ENCODE results near the gene MAP4K5.
"Not testable (repeated sequence)": the region's sequence is repeated elsewhere in the genome, so short reads cannot be mapped to it uniquely, and the experiment has no call there.

MAP4K5 gene

DNA sequence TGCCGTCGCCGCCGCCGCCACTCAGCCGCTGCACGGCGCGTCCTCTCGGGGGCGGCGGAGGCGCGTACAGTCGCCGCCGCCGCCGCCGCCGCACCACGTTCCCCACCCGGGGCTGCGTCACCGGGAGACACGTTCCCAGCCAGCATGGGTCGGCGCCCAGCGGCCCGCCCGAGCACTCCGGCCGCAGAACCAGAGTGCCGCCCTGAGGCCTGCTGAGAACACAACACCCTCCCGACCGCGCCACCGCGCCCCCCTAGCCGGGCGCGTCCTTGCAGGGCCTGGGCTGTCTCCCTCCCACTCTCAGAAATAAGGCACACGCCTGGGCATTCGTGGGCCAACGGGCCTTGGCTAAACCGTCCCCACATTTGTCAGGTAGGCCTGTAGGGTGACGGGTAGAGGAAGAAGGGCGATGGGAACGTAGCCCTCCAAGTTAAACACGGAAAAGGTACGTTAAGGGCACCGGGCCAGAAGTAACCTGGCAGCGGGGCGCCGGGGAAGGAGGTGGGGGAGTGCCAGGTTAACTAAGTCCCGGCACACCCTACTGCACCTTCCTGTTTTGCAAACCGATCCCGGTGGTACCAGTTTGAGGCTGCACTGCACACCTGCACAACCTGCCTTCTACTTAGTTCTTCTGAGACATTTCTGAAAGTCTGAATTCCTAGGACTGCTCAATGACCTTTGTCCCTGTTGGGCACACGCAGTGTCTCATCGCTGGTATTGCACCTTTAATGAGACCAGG is at the start of gene MAP4K5:
TSS of gene MAP4K5 (minus strand) at position 68 of the 739 bp plus-strand sequence. CDS start 520 bp downstream, outside the sequence.
- peak; percentile 65 for DNase-seq (ENCODE audit: low read depth)

DNA sequence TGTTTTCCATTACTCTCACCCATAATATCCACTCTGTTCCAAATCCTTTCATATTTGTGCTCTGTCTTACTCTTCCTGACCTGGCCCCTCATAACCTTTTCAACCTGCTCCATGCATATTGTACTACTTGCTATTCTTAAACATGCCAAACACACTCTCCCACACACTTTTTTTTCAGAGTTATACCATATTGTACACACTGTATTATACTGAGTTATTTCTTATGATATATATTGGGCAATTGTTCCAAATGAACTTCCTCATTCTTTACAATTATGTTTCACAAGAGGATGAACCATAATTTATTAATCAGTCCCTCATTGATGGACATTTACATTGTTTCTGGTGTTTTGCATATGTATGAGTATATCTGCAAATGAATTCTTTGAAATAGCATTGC is 46.1 kb upstream of the MAP4K5 start:
- DNase-seq (ENCODE audit: low read depth), result no peak

GRCh38 chr14:50577982-50578381 is 45.6 kb upstream of the MAP4K5 start:
- no peak for DNase-seq (ENCODE audit: low read depth)

- no peak for DNase-seq (ENCODE audit: low read depth)
Observed at GRCh38 chr14:50575769-50576168, 43.4 kb upstream of the MAP4K5 start.

DNA sequence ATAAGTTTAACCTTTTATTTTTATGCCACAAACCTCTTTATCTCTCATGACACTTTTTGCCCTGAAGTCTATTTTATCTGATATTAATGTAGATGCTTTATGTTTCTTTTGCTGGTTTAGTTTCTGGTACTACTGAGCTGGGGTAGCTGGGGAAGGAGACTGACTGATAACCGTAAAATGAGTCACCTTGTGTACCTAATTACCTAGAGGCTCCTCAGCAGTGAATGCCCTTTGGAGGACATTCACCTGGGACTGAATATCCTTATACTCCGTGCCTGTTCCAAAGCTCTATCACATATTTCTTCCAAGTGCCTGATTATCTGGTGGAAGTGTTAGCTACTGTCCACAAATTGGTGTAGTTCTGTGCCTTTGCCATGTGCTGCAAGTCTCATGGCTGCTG is 41.5 kb upstream of the MAP4K5 start:
- no peak for DNase-seq (ENCODE audit: low read depth)

DNA sequence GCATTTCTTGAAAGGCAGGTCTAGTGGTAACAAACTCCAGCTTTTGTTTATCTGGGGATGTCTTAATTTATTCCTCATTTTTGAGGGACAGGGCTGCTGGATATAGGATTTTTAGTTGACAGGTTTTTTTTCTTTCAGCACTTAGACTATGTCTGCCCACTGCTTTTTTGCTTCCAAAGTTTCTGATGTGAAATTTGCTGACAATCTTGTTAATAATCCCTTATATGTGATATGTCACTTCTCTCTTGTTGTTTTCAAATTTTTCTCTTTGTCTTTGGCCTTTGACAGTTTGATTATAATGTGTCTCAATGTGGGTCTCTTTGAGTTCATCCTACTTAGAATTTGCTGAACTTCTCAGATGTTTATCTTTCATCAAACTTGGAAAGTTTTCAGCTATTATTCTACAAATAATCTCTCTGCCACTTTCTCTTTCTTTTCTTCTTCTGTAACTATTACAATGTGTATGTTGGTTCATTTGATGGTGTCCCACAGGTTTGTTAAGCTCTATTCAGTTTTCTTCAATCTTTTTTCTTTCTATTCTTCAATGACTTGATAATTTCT is 37.4 kb upstream of the MAP4K5 start:
- DNase-seq (ENCODE audit: low read depth), result no peak

- no peak for DNase-seq (ENCODE audit: low read depth)
Observed at GRCh38 chr14:50562841-50563240, 30.5 kb upstream of the MAP4K5 start.

DNA sequence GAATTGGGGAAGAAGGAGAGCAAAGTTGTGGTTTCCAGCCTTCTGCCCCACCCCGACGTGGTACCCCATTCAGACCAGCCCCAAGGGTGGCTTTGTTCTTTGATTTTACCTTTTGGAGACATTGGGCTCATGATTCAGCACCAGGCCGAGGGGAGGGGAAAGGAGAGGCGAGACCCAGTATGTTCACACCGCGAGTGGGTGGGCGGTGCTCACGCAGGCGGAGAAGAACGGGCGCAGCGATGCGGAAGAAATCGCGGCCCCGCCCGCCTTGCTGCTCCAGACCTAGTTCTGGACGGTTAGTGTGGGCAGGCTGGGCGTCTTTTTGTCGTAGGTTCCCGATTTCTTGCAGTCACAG is 28.5 kb upstream of the MAP4K5 start:
- no peak for DNase-seq (ENCODE audit: low read depth)

DNA sequence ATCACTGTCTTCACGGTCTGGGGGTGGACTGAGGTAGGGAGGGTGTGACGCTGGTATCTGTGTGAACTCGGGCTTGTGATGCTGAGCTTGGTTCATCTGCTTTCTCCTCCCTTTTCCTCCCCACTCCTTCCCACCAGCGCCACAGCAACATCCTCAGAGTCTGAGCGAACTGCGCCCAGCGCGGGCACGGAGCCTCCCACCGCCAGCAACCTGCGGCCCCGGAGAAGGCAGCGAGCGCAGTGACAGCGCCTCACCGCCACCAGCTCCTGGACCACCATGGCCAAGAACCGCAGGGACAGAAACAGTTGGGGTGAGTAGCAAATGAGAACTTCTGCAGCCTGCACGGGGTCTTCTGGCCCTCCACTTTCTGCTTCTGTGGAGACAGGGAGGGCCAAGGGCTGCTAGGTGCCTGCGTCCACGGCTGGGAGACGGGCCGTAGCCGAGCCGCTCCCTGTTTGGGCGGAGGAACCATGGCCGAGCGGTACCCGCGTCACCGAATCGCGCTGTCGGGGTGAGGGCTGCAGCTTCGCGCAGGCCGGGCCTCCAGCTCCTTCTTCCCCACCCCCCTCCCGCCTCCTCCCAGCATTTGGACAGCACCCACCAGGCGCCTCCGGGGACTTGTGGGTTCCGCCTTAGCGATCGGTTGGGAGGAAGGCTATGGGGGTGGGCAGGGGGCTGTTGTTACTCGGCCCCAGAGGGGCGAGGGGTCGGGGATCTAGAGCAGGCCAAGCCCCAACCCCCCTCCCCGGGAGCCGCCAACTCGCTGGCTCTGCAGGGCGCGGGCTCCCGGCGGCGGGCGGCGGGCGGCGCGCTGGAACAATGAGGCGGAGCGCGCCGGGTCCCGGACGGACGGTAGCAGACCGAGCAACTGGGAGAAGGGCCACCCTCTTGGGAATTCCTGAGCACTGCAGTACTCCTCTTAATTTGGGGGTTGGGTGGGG is 27.9 kb upstream of the MAP4K5 start, which contains the start of gene ATL1:
TSS of gene ATL1 (plus strand) at position 156 of the 941 bp plus-strand sequence. CDS start at position 277, 121 bp downstream.
- DNase-seq (ENCODE audit: low read depth), result no peak

GRCh38 chr14:50552796-50553195 is 20.4 kb upstream of the MAP4K5 start:
- DNase-seq (ENCODE audit: low read depth), result not testable (repeated sequence)

DNA sequence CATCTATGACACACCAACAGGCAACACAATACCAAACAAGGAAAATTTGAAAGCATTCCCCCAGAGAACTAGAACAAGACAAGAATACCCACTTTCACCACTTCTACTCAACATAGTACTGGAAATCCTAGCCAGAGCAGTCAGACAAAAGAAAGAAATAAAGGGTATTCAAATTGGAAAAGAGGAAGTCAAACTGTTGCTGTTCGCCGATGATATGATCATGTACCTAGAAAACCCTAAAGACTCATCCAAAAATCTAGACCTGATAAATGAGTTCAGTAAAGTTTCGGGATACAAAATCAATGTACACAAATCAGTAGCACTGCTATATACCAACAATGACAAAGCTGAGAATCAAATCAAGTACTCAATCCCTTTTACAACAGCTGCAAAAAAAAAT is 19.5 kb upstream of the MAP4K5 start:
- no peak for DNase-seq (ENCODE audit: low read depth)

- no peak for DNase-seq (ENCODE audit: low read depth)
Observed at GRCh38 chr14:50550294-50550693, 17.9 kb upstream of the MAP4K5 start.

DNA sequence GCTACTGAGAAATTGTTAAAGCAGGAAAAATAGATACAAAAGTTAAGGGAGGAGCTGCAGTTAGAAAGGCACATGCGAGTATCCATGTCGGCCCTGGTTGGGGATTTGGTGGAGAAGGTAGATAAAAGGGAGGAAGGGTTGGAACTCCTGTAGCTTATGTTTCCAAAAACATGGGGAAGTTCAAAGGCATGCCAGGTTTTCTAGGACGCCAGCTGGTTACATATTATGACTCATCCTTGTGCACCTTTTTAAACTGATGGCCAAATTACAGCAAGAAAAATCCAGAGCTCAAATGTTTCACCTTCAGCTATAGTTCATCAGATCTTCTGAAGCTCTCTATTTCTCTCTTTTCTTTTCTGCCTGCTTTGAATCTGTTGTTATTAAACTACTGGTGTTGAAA is 13.2 kb upstream of the MAP4K5 start:
- no peak for DNase-seq (ENCODE audit: low read depth)

DNA sequence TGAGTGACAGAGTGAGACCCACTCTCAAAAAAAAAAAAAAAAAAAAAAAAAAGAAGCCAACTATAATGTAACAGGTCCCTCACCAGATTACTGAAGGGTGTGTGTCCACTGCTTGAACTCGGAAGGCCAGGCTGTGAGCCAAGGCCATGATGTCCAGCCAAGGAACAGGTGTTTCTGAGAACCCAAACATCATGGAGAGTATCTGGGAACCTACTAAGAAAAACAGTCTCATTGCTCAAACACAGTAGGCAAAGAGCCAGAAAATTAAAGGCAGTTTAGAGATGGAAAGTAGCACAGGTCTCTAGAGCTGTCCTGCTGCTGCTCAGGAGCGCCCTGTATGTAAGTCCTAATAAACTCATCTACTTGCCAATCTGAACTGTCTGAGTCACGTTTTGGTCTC is 12.5 kb upstream of the MAP4K5 start:
- no peak for DNase-seq (ENCODE audit: low read depth)

DNA sequence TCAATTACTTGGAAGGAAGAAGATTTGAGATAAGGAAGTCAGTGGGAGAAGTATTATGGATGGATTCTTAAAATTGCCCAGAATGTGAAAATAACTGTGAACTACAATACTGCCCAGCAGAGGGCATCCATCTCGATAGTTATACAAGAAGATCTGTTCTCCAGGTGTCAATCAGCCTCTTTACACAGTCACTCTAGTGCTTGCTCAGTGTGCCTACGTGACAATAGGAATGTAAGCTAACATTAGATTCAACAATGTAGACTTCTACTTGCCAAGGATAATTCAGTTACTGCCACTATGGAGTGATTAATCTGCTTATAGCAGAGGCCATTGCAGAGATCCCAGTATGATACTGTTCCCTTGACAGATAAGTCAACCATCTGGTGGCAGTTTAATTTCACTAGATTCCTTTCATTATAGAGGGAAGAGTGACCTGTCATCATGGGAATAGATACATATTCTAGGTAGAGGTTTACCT is 10.6 kb upstream of the MAP4K5 start:
- DNase-seq (ENCODE audit: low read depth), result no peak

DNA sequence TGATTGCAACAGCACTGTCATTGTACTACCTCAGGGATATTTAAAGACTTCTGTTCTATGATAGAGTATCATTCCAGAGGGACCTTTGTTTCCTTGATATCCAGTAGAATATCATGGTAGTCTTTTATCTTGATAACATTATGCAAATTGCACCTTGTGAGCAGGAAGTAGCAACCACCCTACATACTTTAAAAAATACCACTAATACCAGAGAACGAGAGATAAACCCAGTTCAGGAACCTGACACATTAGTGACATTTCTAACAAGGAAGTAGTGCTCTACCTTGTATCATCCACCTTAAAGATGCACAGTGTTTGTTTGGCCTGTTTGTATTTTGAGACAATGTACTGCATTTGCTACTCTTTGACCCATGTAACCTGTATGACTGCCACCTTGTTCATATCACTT is 8.8 kb upstream of the MAP4K5 start:
- no peak for DNase-seq (ENCODE audit: low read depth)

- DNase-seq (ENCODE audit: low read depth), result no peak
Observed at GRCh38 chr14:50539051-50539450, 6.7 kb upstream of the MAP4K5 start.

DNA sequence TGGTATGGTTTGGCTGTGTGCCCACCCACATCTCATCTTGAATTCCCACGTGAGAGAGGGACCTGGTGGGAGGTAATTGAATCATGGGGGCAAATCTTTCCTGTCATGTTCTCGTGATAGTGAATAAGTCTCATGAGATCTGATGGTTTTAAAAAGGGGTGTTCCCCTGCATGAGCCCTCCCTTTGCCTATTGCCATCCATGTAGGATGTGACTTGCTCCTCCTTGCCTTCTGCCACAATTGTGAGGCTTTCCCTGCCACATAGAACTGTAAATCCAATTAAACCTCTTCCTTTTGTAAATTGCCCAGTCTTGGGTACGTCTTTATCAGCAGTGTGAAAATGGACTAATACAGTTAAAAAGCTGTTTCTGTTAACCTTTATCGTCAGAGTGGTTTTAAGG is 5.7 kb upstream of the MAP4K5 start:
- not testable (repeated sequence) for DNase-seq (ENCODE audit: low read depth)

GRCh38 chr14:50534997-50535396 is 2.6 kb upstream of the MAP4K5 start:
- no peak for DNase-seq (ENCODE audit: low read depth)

GRCh38 chr14:50534416-50534815 is 2.0 kb upstream of the MAP4K5 start:
- no peak for DNase-seq (ENCODE audit: low read depth)

- DNase-seq (ENCODE audit: low read depth), result no peak
Observed at GRCh38 chr14:50533806-50534205, 1.4 kb upstream of the MAP4K5 start.

DNA sequence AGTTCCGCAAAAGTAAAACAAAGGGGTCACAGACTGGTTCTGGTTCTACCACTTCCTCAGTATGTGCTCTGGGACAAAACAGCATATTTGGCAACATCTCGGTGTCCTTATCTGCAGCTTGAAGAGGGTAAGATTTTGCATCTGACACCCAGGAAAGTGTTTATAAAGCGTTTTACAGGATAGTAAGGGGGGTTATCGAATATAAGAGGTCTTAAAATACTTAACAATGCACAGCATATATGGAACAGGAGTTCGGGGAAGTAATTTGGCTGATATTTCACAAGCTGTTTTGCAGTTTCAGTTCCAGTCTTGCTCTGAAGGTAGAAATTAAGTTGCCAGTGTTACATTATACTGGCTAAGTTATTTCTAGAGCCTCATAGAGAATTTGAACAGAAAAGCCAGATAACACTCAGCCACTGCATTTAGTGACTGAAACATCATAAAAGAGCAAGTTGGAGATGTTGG is 904 bp upstream of the MAP4K5 start:
- DNase-seq (ENCODE audit: low read depth), result no peak
